ENCODE data around the gene SINHCAF.
"Not testable (repeated sequence)": the region's sequence is repeated elsewhere in the genome, so short reads cannot be mapped to it uniquely, and the experiment has no call there.

Gene SINHCAF

GRCh38 chr12:31263661-31264060, 62.3 kb downstream of the SINHCAF start:
- no peak for DNase-seq (ENCODE audit: low read depth)

- no peak for DNase-seq (ENCODE audit: low read depth)
Measured at GRCh38 chr12:31261744-31262143, 64.2 kb downstream of the SINHCAF start.

GRCh38 chr12:31260840-31261239, 65.1 kb downstream of the SINHCAF start:
- no peak for DNase-seq (ENCODE audit: low read depth)

- no peak for DNase-seq (ENCODE audit: low read depth)
Measured at GRCh38 chr12:31259136-31259886, 66.6 kb downstream of the SINHCAF start.

GRCh38 chr12:31257784-31258183, 68.2 kb downstream of the SINHCAF start:
- no peak for DNase-seq (ENCODE audit: low read depth)

- not testable (repeated sequence) for DNase-seq (ENCODE audit: low read depth)
Measured at GRCh38 chr12:31251707-31252611, 74.0 kb downstream of the SINHCAF start.

- DNase-seq (ENCODE audit: low read depth), result no peak
Measured at GRCh38 chr12:31250179-31250578, 75.8 kb downstream of the SINHCAF start.

GRCh38 chr12:31249356-31249755, 76.6 kb downstream of the SINHCAF start:
- no peak for DNase-seq (ENCODE audit: low read depth)

GRCh38 chr12:31248815-31249214, 77.1 kb downstream of the SINHCAF start:
- no peak for DNase-seq (ENCODE audit: low read depth)

- DNase-seq (ENCODE audit: low read depth), result no peak
Measured at GRCh38 chr12:31248337-31248736, 77.6 kb downstream of the SINHCAF start.

- DNase-seq (ENCODE audit: low read depth), result no peak
Measured at GRCh38 chr12:31246470-31246850, 79.5 kb downstream of the SINHCAF start.

GRCh38 chr12:31245822-31246469, 80.0 kb downstream of the SINHCAF start:
- DNase-seq (ENCODE audit: low read depth), result no peak

- DNase-seq (ENCODE audit: low read depth), result not testable (repeated sequence)
Measured at GRCh38 chr12:31242418-31242817, 83.5 kb downstream of the SINHCAF start.

- peak; percentile 26 for DNase-seq (ENCODE audit: low read depth)
Measured at GRCh38 chr12:31238764-31239387, 87.1 kb downstream of the SINHCAF start.

GRCh38 chr12:31238333-31238732, 87.6 kb downstream of the SINHCAF start:
- DNase-seq (ENCODE audit: low read depth), result not testable (repeated sequence)

- no peak for DNase-seq (ENCODE audit: low read depth)
Measured at GRCh38 chr12:31236998-31237637, 88.8 kb downstream of the SINHCAF start.

GRCh38 chr12:31235868-31236395, 90.0 kb downstream of the SINHCAF start:
- DNase-seq (ENCODE audit: low read depth), result no peak

- no peak for DNase-seq (ENCODE audit: low read depth)
Measured at GRCh38 chr12:31234955-31235867, 90.7 kb downstream of the SINHCAF start.

GRCh38 chr12:31234053-31234840, 91.7 kb downstream of the SINHCAF start:
- DNase-seq (ENCODE audit: low read depth), result no peak

Data from stimulated activated CD8-positive, alpha-beta memory T cell treated with anti-CD3 and anti-CD28 coated beads, Interleukin-7, amount 100 ng/mL, for 24 hours (primary cell).